GM18505 (cell line): ENCODE data around the gene USP34.

Experiments used
- ATAC-seq: cut with Tn5 transposase; IDR thresholded peaks from one replicate; pipeline ENCODE4 v1.9.1; 2021; ENCODE audit not compliant: unreplicated experiment
- POLR2A ChIP-seq: IDR thresholded peaks from 4 replicates; pipeline ENCODE4 v1.6.1; 2011; ENCODE audit warnings: borderline replicate concordance; ENCODE audit not compliant: insufficient read depth, insufficient read length; ENCODE audit errors: extremely low read depth

The USP34 gene

DNA sequence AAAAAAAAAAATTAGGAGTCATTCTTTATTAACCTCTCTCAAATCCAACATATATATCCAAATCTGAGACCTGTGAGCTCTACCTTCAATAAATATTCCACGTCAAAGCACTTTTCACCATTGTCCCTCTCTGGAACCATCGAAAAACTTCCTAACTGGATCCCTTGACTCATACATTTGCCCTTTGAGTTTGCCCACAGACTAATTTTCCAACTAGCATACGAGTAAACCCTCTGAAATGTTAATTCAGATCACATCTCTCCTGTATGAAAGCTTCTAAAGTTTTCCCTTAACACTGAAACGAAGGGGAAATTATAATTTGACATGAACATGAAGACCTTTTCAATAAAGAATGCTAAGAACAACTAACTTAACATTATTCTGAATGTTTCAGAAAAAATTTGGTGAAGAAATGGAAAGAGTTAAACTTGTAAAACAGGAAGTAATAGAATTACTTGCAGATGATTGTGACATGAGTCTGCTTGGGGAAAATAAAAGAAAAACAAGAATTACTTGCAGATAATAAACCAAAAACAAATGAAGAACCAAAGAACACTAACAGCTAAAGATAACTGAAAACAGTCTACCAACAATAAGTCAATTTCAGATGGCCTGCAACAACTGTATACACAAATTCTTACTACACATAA lies 198.3 kb downstream of the USP34 start:
- ATAC-seq: no peak
- no peak for TF ChIP-seq POLR2A

DNA sequence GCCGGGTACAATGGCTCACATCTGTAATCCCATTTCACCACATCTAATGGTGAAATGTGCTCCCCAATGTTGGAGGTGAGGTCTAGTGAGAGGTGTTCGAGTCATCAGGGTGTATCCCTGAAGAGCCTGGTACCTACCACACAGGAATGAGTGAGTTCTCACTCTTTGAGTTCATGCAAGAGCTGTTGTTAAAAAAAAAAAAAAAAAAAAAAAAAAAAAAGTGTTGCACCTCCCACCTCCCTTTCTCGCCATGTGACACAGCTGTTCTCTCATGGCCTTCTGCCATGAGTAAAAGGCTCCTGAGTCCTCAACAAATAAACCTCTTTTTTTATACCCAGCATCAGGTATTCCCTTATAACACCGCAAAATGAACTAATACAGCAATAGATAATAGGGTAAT lies 202.6 kb downstream of the USP34 start:
- no peak for TF ChIP-seq POLR2A
- ATAC-seq: no peak

DNA sequence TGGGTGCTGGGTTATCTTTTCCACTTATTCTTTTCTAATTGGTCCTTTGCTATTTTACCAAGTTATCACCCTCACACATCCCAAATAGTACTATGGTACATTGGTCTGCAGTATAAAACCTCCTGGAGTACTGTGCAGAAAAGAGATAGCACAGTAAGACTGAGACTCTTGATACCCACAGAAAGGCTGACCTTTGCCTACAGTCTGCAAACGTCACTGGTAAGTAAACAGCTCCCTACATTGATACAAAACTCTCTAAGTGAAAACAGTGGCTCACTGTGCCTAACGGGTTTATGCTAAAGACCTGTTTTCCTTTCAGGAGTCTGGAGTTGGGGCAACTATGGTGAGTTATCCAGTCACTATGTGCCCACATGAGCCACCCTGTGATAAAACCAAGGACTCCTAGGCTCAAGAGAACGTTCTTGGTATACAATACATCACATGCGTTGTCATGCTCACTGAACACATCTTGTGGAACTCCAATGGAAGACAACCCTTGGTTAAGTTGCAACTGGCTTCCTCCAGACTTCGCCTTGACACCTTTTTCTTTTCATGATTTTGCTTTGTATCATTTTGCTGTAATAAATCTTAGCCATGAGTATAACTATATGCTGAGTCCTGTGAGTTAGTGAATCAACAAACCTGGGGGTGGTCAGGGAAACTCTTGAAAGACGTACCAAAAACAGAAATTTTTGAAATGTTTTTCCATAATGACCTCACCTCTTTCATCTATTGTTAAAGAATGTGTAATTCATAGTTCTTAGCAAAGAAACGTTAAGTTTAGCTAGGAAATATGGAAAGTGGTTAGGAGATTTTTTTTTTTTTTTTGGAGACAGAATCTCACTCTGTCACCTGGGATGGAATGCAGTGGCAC lies 204.0 kb downstream of the USP34 start:
- TF ChIP-seq POLR2A: no peak

DNA sequence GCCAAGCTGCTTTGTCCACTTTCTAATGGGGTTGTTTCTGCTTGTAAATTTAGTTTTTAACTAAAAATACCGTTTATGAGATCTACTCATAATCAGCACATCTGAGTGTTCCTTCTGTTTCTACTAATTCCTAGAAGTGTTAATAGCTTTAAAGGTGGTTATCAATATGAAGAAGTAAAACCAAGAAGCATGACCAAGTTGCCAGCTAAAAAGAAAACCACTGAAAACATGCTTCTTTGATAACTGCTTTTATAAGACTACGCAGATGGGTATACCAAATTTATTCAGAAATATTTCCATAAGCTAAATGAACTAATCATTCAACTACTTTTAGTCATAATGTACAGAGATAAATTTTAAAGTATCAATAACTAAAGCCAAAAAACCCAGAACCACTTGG lies 207.1 kb downstream of the USP34 start:
- ATAC-seq: no peak
- TF ChIP-seq POLR2A: no peak

More for the DNA sequence above, 204.0 kb downstream of the USP34 start:
- ATAC-seq: no peak

DNA sequence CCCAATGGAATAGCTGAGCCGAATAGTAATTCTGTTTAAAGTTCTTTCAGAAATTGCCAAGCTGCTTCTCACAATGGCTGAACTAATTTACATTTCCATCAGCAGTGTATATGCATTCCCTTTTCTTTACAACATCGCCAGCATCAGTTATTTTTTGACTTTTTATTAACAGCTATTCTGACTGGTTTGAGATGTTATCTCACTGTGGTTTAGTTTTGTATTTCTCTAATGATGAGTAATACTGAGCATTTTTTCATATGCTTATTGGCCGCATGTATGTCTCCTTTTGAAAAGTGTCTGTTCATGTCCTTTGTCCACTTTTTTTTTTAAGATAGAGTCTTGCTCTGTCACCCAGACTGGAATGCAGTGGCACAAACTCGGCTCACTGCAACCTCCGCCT lies 208.2 kb downstream of the USP34 start:
- ATAC-seq: no peak
- no peak for TF ChIP-seq POLR2A

DNA sequence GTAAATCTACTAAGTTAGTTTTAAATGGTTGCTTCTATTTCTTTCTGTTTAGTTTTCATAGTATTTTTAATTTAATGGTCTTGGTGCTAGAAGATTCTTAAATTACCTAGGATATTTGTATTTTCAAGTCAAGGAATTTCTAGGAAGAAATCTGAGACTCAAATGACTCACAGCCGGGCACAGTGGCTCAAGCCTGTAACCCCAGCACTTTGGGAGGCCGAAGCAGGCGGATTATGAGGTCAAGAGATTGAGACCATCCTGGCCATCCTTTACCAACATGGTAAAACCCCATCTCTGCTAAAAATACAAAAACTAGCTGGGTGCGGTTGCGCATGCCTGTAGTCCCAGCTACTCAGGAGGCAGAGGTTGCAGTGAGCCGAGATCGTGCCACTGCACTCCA lies 213.4 kb downstream of the USP34 start:
- no peak for ATAC-seq
- no peak for TF ChIP-seq POLR2A

DNA sequence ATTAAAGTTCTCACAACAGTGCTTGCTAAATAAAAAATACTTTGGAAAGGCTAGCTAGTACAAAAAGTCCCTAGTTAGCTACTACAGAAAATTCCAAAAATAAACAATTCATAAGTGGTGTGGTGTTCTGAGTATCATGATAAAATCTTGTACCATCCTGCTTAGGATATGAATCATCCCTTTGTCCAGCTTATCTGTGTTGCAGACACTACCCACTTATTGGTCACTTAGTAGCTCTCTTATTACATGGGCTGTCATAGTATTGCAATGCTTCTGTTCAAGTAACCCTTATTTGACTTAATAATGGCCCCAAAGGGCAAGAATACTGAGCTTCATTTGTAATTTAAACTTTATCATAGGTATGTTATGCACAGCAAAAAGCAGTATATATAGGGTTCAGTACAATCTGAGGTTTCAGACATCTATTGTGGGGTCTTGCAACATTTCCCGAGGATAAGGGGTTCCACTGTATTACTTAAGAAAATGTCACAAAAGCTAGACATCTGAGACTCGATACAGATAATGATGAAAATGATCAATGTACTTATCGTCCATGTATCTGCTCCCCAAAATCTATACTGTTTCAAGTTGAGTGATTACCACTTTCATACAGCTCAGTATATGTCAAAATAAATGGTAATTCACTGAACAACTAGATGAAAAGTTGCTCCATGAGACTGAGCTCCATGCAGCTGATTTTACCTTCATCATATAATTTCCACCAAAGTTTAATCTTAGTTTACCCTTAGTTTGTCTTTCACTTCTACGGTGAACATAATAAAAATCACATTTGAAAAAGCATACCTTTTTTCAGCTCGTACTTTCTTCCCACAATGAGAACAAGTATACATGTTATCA lies 215.1 kb downstream of the USP34 start:
- ATAC-seq: no peak
- no peak for TF ChIP-seq POLR2A

DNA sequence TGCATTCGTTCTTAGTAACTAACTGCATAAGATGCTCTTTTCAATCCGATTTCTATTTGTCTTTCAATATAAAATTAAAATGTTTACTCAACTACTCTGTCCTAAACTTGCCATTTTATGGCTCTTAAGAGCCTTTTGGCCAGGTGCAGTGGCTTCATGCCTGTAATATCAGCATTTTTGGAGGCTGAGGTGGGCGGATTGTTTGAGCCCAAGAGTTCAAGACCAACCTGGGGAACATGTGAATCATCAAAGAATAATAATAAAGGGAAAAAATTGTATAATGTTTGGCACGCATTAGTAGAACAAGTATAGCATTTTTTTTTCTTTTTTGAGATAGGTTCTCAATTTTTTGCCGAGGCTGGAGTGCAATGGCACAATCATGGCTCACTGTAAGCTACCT lies 216.4 kb downstream of the USP34 start:
- TF ChIP-seq POLR2A: no peak
- ATAC-seq: no peak

DNA sequence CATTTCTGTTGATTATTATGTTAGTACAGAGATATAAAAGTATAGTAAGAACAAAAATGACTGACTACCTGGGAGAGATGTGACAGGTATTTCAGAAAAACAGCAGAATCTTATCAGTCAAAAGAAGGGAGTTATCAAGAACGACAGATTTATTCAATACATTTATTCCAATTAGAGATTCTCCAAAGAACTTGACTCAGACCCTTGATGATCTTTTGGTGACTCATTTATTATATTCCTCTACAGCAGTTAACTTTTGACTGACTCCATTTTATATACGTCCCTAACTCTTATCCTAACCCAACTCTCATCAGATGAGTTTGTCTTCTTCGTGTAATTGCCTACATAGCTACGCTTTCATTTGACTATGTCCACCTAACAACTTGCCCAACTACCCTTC lies 217.8 kb downstream of the USP34 start:
- ATAC-seq: no peak
- no peak for TF ChIP-seq POLR2A

DNA sequence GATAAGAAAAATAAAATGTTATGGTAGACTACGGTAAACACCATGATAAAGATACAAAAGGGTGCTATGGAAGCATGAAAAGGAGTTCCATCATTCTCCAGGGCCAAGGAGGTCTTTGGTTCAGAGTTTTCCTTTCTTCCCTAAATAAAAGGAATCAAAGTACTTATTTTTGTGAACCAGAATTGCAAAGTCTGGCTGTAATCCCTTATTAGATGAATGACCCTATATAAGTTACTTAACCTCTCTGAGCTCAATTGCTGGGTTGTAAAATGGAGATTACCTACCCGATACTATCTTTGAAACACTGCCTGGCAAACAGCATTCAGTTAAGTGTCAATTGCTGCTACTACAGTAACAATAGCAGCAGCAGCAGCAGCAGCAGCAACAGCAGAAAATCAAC lies 218.9 kb downstream of the USP34 start:
- no peak for ATAC-seq
- TF ChIP-seq POLR2A: no peak

DNA sequence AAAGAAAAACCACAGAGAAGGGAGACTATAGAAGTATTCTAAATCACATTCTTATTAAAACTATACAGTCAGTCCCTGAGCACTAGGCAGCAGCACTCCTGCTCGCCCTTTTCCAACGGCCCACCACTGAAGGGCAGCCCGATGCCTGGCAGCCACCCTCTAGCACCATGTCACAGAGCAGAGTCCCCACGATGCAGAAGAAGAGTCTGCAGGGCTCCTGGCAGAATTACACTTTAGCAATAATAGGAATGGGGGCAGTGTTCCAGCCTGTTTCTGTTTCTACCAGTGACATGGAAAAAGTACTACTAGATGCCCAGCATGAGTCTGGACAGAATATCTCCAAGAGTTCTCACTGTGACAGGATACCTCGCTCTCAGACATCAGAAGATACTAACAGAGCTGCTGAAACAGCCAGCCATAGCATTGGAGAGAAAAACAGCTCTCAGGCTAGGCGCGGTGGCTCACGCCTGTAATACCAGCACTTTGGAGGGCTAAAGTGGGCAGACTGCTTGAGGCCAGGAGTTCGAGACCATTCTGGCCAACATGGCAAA lies 221.3 kb downstream of the USP34 start:
- TF ChIP-seq POLR2A: no peak
- no peak for ATAC-seq

DNA sequence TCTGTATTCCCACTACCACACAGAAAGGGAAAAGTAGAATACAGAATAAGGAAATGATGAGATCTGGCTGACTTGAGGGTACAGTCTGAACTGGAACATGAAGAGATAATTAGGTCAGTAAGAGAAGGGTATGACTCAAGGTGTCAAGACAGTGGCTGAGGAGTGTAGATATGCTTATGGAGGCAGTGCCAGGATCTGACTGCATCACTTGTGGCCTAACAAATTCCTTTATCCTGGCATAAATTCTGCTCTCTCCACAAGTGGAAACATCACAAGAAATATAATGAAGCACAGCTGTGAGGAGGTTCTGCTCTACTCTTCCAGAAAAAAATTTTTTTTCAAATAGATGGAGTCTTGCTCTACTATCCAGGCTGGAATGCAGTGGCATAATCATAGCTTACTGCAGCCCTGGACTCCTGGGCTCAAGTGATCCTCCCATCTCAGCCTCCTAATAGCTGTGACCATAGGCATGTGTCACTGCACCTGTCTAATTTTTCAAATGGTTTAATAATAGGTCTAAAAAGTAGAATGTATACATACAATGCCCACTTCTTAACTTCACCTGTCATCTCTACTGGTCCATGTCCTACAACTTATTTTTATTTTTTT lies 223.6 kb downstream of the USP34 start:
- ATAC-seq: no peak
- TF ChIP-seq POLR2A: no peak

DNA sequence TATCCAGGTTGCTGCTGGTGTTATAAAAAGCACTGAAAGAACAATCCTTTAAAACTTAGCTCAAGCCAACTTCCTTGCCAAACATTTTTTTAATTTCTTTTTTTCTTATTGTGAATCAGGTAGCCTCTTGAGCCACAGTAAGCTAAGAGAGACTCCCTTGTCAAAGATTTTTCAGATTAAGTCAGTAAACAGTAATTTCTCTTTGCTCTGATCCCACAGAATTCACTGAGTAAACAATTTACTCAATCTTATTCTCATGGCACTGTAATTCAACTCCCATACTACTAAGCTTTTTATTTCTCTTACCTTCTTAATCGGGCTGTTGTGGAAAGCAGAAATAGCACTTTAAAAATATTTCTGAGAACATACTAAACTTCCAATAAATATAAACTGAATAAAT lies 226.2 kb downstream of the USP34 start:
- no peak for ATAC-seq
- TF ChIP-seq POLR2A: no peak
